ENCODE data around the gene TIGD4.

The TIGD4 gene

DNA sequence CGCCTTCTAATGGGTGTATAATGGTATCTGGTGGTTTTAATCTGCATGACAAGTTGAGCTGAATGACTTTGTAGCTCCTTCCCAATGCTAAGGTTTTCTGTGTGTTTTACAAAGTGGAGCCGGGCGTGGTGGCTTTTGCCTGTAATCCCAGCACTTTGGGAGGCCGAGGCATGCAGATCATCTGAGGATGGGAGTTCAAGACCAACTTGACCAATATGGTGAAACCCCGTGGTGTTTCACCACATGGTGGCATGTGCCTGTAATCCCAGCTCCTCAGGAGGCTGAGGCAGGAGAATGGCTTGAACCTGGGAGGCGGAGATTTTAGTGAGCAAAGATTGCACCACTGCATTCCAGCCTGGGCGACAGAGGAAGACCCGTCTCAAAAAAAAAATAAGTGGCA, 29.1 kb upstream of the TIGD4 start:
- H3K27ac ChIP-seq (ENCODE audit: insufficient read depth, low read length, poor library complexity, severe bottlenecking) = no peak overlapping the region
- H3K9me3 ChIP-seq (ENCODE audit: control insufficient read depth, low read length) = peaks cover 3% of the 10 kb centered on the region
- no peaks in the 10 kb centered on the region for H3K4me1 ChIP-seq (ENCODE audit: control insufficient read depth, insufficient read depth, low read length, poor library complexity, severe bottlenecking)
- no peak overlapping the region for H3K4me3 ChIP-seq (ENCODE audit: insufficient read depth, low read depth, low read length, poor library complexity, severe bottlenecking)
- no peaks in the 10 kb centered on the region for H3K36me3 ChIP-seq (ENCODE audit: control insufficient read depth, insufficient read depth, low read length)
- DNase-seq = no peak
- no peaks in the 10 kb centered on the region for H3K27me3 ChIP-seq (replicated peaks; ENCODE audit: control insufficient read depth, insufficient read depth, low read length, poor library complexity, severe bottlenecking)

DNA sequence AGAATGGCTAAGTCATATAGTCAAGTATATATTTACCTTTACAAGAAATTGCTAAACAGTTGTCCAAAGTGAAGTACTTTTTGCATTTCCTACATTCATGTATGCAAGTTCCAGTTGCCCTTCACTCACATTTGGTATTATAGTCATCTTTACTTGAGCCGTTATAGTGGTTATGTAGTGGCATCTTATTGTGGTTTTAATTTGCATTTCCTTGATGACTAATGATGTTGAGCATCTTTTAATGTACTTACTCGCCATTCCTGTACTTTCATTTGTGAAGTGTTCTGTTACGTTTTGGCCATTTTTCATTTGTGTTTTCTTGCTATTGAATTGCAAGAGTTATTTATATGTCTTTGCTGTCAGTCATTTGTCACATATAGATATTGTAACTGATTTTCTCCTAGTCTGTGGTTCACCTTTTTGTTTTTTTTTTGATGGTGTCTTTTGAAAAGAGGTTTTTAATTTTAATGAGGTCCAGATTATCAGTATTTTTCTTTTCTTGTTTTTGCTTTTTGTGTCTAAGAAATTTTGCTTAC, 27.8 kb upstream of the TIGD4 start:
- no peak overlapping the region for H3K4me3 ChIP-seq (ENCODE audit: insufficient read depth, low read depth, low read length, poor library complexity, severe bottlenecking)
- no peaks in the 10 kb centered on the region for H3K27me3 ChIP-seq (replicated peaks; ENCODE audit: control insufficient read depth, insufficient read depth, low read length, poor library complexity, severe bottlenecking)
- no peak for DNase-seq

DNA sequence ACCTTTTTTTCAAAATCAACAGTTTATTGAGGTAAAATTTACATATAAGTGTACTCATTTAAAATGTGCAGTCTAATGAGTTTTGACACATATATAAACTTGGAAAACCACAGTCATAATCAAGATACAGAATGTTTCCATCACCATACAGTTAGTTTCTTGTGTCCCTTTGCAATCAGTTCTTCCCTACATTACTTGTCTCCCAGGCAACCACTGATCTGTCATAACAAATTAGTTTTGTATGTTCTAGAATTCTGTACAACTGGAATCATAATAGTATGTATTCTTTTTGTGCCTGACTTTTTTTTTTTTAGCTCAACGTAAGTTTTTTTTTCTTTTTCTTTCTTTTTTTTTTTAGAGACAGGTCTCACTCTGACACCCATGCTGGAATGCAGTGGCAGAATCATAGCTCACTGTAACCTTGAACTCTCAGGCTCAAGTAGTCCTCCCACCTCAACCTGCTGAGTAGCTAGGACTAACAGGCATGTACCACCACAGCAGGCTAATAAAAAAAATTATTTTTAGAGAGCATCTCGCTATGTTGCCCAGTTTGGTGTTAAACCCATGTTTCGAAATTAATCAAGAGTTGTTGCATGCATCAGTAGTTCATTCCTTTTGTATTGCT, 27.1 kb upstream of the TIGD4 start:
- no peak for DNase-seq
- Histone ChIP-seq H3K4me3 (ENCODE audit: insufficient read depth, low read depth, low read length, poor library complexity, severe bottlenecking) (no peak overlapping the region), H3K36me3 (ENCODE audit: control insufficient read depth, insufficient read depth, low read length) (no peaks in the 10 kb centered on the region), H3K27me3 (replicated peaks; ENCODE audit: control insufficient read depth, insufficient read depth, low read length, poor library complexity, severe bottlenecking) (no peaks in the 10 kb centered on the region), H3K4me1 (ENCODE audit: control insufficient read depth, insufficient read depth, low read length, poor library complexity, severe bottlenecking) (no peaks in the 10 kb centered on the region), H3K27ac (ENCODE audit: insufficient read depth, low read length, poor library complexity, severe bottlenecking) (no peak overlapping the region), H3K9me3 (ENCODE audit: control insufficient read depth, low read length) (no peaks in the 10 kb centered on the region)

More for the DNA sequence above, 27.8 kb upstream of the TIGD4 start:
- Histone ChIP-seq H3K4me1 (ENCODE audit: control insufficient read depth, insufficient read depth, low read length, poor library complexity, severe bottlenecking) (no peaks in the 10 kb centered on the region), H3K9me3 (ENCODE audit: control insufficient read depth, low read length) (no peaks in the 10 kb centered on the region), H3K36me3 (ENCODE audit: control insufficient read depth, insufficient read depth, low read length) (no peaks in the 10 kb centered on the region), H3K27ac (ENCODE audit: insufficient read depth, low read length, poor library complexity, severe bottlenecking) (no peak overlapping the region)

DNA sequence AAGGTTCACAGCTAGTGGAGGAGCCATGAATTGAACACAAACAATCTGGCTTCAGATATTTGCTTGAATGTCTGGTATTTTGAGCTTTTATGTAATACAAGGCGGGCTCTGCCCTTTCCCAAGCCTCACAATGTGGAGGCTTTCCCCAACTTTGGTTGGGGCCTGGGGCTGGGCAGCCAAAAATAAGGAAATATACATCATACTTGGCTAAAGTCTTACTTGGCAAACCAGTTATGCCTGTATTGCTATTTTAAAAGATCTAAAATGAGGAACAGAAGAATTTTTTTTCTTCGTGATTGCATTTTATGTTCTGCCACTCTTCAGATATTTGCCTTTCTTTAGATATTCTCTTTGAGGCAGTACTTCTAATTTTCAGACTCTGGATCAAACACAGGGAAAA, 26.3 kb upstream of the TIGD4 start:
- no peak for DNase-seq
- H3K9me3 ChIP-seq (ENCODE audit: control insufficient read depth, low read length) = no peaks in the 10 kb centered on the region

DNA sequence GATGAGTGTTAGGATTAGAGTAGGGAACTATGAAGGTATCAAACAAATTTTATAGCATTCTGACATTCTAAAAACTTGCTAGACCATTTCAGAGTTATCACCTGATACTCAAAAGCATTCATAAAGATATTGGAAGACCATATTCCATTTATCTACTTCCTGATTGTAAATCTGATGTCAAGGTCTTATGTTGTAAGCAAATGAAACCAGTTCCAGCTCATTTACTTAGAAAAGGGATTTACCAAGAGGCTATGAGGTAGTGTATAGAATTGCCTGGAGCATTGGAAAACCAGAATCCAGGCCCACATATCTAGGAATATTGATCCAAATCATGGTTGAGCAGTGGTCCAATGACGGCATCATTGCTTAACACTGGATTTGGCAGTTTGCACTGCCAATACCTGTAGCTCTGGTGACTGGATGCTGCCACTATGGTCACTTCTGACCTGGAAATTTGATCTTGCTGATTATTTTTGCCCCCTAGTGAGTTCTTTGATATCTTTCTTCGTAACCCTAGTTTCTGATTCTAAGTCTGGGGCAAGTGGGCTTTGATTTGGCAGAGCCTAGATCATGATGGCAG, 25.6 kb upstream of the TIGD4 start:
- H3K4me1 ChIP-seq (ENCODE audit: control insufficient read depth, insufficient read depth, low read length, poor library complexity, severe bottlenecking) = no peaks in the 10 kb centered on the region
- H3K27me3 ChIP-seq (replicated peaks; ENCODE audit: control insufficient read depth, insufficient read depth, low read length, poor library complexity, severe bottlenecking) = no peaks in the 10 kb centered on the region
- DNase-seq = no peak
- no peak overlapping the region for H3K4me3 ChIP-seq (ENCODE audit: insufficient read depth, low read depth, low read length, poor library complexity, severe bottlenecking)
- H3K36me3 ChIP-seq (ENCODE audit: control insufficient read depth, insufficient read depth, low read length) = no peaks in the 10 kb centered on the region
- no peaks in the 10 kb centered on the region for H3K9me3 ChIP-seq (ENCODE audit: control insufficient read depth, low read length)
- H3K27ac ChIP-seq (ENCODE audit: insufficient read depth, low read length, poor library complexity, severe bottlenecking) = no peak overlapping the region

More for the DNA sequence above, 26.3 kb upstream of the TIGD4 start:
- H3K27ac ChIP-seq (ENCODE audit: insufficient read depth, low read length, poor library complexity, severe bottlenecking) = no peak overlapping the region
- H3K36me3 ChIP-seq (ENCODE audit: control insufficient read depth, insufficient read depth, low read length) = no peaks in the 10 kb centered on the region
- H3K27me3 ChIP-seq (replicated peaks; ENCODE audit: control insufficient read depth, insufficient read depth, low read length, poor library complexity, severe bottlenecking) = no peaks in the 10 kb centered on the region
- no peak overlapping the region for H3K4me3 ChIP-seq (ENCODE audit: insufficient read depth, low read depth, low read length, poor library complexity, severe bottlenecking)
- no peaks in the 10 kb centered on the region for H3K4me1 ChIP-seq (ENCODE audit: control insufficient read depth, insufficient read depth, low read length, poor library complexity, severe bottlenecking)

DNA sequence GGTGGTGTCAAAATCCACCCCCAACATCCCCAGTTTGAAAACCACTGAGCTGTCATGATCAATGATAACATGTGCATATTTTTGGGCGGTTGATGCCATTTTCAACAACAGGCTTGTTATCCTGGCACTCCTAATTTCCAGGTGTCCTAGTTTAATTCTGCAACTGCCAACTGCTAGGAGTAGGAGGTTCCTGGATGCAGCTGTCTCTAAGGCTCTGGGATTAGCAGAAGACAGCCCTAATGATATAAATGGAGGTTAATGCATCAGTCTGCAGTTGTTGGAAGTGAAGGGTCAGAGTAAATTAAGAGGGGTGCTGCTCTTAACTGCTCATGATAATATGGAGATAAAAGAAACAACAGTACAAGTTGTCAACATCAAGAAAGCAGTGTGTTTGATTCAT, 24.0 kb upstream of the TIGD4 start:
- H3K4me3 ChIP-seq (ENCODE audit: insufficient read depth, low read depth, low read length, poor library complexity, severe bottlenecking) = no peak overlapping the region
- DNase-seq = no peak
- H3K27me3 ChIP-seq (replicated peaks; ENCODE audit: control insufficient read depth, insufficient read depth, low read length, poor library complexity, severe bottlenecking) = no peaks in the 10 kb centered on the region
- no peaks in the 10 kb centered on the region for H3K9me3 ChIP-seq (ENCODE audit: control insufficient read depth, low read length)
- H3K27ac ChIP-seq (ENCODE audit: insufficient read depth, low read length, poor library complexity, severe bottlenecking) = no peak overlapping the region
- H3K36me3 ChIP-seq (ENCODE audit: control insufficient read depth, insufficient read depth, low read length) = no peaks in the 10 kb centered on the region
- no peaks in the 10 kb centered on the region for H3K4me1 ChIP-seq (ENCODE audit: control insufficient read depth, insufficient read depth, low read length, poor library complexity, severe bottlenecking)

DNA sequence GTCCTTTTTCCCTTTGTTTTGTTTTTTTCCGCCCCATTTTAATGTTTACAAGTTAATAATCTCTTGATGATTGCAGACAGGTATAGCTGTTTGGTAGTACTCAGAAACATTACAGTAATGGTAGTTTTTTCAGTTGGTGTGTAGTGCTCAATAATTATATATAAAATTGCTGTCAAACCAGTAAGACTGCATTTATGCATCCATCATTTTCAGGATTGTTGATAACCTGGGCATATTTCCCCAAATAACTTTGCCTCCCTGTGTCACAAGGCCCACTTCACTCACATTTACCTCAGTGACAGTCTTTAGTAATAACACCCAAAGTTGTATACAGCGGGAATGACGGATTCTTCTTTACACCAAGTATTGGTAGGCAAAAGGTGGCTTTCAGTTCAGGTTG, 16.4 kb upstream of the TIGD4 start:
- H3K4me1 ChIP-seq (ENCODE audit: control insufficient read depth, insufficient read depth, low read length, poor library complexity, severe bottlenecking) = no peaks in the 10 kb centered on the region
- DNase-seq = no peak
- H3K36me3 ChIP-seq (ENCODE audit: control insufficient read depth, insufficient read depth, low read length) = no peaks in the 10 kb centered on the region
- H3K9me3 ChIP-seq (ENCODE audit: control insufficient read depth, low read length) = no peaks in the 10 kb centered on the region
- H3K27me3 ChIP-seq (replicated peaks; ENCODE audit: control insufficient read depth, insufficient read depth, low read length, poor library complexity, severe bottlenecking) = no peaks in the 10 kb centered on the region
- no peak overlapping the region for H3K4me3 ChIP-seq (ENCODE audit: insufficient read depth, low read depth, low read length, poor library complexity, severe bottlenecking)
- H3K27ac ChIP-seq (ENCODE audit: insufficient read depth, low read length, poor library complexity, severe bottlenecking) = no peak overlapping the region

DNA sequence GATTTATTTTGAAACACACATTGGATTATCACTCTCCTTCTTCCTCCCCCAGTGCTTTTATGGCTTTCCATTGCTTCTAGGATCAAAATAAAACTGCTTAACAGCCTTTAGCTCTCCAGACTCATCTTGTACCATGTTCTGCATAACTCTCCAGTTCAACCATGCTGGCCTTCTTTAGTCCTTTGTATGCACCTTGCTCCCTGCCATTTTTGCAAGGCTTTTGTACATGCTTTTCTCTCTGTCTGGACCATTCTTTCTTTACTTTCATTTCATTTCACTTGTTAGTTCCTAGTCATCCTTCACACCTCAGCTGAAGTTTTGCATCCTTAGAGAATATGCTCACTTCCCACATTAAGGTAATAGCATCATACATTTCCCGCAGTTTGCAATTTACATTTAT, 7.1 kb upstream of the TIGD4 start:
- no peaks in the 10 kb centered on the region for H3K9me3 ChIP-seq (ENCODE audit: control insufficient read depth, low read length)
- H3K36me3 ChIP-seq (ENCODE audit: control insufficient read depth, insufficient read depth, low read length) = no peaks in the 10 kb centered on the region
- H3K4me3 ChIP-seq (ENCODE audit: insufficient read depth, low read depth, low read length, poor library complexity, severe bottlenecking) = no peak overlapping the region
- DNase-seq = no peak
- no peaks in the 10 kb centered on the region for H3K27me3 ChIP-seq (replicated peaks; ENCODE audit: control insufficient read depth, insufficient read depth, low read length, poor library complexity, severe bottlenecking)
- H3K4me1 ChIP-seq (ENCODE audit: control insufficient read depth, insufficient read depth, low read length, poor library complexity, severe bottlenecking) = no peaks in the 10 kb centered on the region
- no peak overlapping the region for H3K27ac ChIP-seq (ENCODE audit: insufficient read depth, low read length, poor library complexity, severe bottlenecking)

DNA sequence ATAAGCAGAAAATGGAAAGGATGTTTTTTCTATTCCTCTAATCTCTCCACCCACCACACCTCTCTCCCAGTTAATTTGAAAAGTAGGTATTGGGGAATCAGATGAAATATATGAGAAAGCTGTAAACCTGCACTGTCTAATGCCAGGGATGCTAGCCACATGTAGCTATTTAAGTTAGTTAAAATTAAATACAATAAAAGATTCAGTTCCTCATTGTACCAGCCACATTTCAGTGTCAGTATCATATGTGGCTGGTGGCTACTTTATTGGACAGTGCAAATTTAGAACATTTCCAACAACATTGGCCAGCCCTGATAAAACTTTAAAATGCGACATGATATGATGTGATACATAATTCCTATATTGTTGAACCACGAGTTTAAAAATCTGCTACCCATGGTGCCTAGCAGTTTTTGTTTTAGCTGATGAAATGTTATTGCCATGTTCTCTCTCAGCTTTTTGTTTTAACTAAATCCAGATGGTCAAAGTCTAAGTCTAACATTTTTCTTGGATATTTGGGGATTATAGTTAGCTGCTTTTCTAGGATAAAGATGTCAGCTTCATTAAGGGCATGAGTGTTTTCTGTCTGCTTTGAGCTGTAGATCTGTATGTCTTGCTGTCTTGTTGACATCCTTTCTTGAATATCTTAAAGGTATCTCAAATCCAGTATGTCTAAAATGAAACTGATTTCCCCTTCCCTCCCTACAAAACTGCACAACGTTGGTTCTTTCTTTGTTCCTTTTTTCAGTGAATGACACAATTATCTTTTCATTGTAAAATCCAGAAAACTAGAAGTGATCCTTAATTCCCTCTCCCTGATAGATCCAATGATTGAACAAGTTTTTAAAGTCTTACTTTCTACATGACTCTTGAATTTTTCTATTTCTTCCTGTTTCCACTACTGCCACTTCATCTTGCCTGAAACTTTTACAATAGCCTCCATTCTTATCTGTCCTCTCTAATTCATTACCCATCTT, 6.4 kb upstream of the TIGD4 start:
- Histone ChIP-seq H3K9me3 (ENCODE audit: control insufficient read depth, low read length) (no peaks in the 10 kb centered on the region), H3K27me3 (replicated peaks; ENCODE audit: control insufficient read depth, insufficient read depth, low read length, poor library complexity, severe bottlenecking) (no peaks in the 10 kb centered on the region), H3K27ac (ENCODE audit: insufficient read depth, low read length, poor library complexity, severe bottlenecking) (no peak overlapping the region), H3K4me3 (ENCODE audit: insufficient read depth, low read depth, low read length, poor library complexity, severe bottlenecking) (no peak overlapping the region), H3K4me1 (ENCODE audit: control insufficient read depth, insufficient read depth, low read length, poor library complexity, severe bottlenecking) (no peaks in the 10 kb centered on the region), H3K36me3 (ENCODE audit: control insufficient read depth, insufficient read depth, low read length) (no peaks in the 10 kb centered on the region)
- no peak for DNase-seq

Measured in effector memory CD4-positive, alpha-beta T cell (primary cell).